AG04450 (cell line): Measurements from ENCODE around the gene LATS1. TPM values are rescaled to one million over a fixed set of nuclear protein-coding genes. Genes with fewer than 3 reads are reported as not detected.
A peak's percentile ranks its signal among the peaks of the same experiment; 100 is the strongest.

Experiments used
- CTCF ChIA-PET: fragments of 300-600, 350-600 bp; formaldehyde crosslinking; extraction: SDS; loops from one replicate; lab custom pipeline; 2022; ENCODE audit warnings: antibody characterized with exemption, inconsistent platforms; lab: Charles Lee
- POLR2A ChIA-PET: fragments of 350-600 bp; formaldehyde crosslinking; extraction: SDS; loops from one replicate; lab custom pipeline; 2021; ENCODE audit warnings: antibody characterized with exemption, inconsistent platforms; lab: Yijun Ruan, JAX
- DNase-seq: peaks from one replicate; pipeline ENCODE4 v3.0.0-alpha.2; 2011; ENCODE audit warnings: low read depth, low spot score
- H3K27ac ChIP-seq: one replicate; pipeline ENCODE4 v1.5.1; 2012; ENCODE audit warnings: low read depth, low read length, control low read depth
- H3K27me3 ChIP-seq: one replicate; pipeline ENCODE4 v1.6.0; 2012; ENCODE audit warnings: low read length; ENCODE audit not compliant: control insufficient read depth, insufficient read depth
- H3K4me3 ChIP-seq: 2 replicates; pipeline ENCODE4 v1.5.1; 2011; ENCODE audit warnings: mild to moderate bottlenecking, low read depth, low read length, control low read depth
- H3K9me3 ChIP-seq: 2 replicates; pipeline ENCODE4 v1.5.1; 2012; ENCODE audit warnings: low read length; ENCODE audit not compliant: control insufficient read depth, insufficient read depth
- polyA plus RNA-seq: library from polyadenylated mRNA; depleted of rRNA; stranded (reverse); fragments of >200 nt; gene quantifications from 2 replicates; pipeline ENCODE4 v1.2.3, GENCODE V29; 2011
- TF ChIP-seq, protein P1 (sequence below): IDR thresholded peaks from 2 replicates; pipeline ENCODE4 v1.5.1; 2011; ENCODE audit warnings: low read depth, low read length, control low read depth, inconsistent platforms

LATS1 gene
- polyA plus RNA-seq, 1 experiment, result 17.6 TPM

- ChIA-PET POLR2A (interaction anchor here (0.8 to 1.0 kb wide), 3 partner anchors 20 to 99 kb away, joined by 3 read pairs; no protein-coding TSS in a partner anchor), CTCF (interaction anchor here (1.1 to 2.1 kb wide), 2 partner anchors 15 to 29 kb away, joined by 3 to 6 read pairs; partner anchors contain the start of gene NUP43)
- no peaks in the 10 kb centered on the region for H3K27me3 ChIP-seq
- DNase-seq, result no peak
- peak overlapping the region; percentile 93 for H3K27ac ChIP-seq
- TF ChIP-seq, protein P1, sequence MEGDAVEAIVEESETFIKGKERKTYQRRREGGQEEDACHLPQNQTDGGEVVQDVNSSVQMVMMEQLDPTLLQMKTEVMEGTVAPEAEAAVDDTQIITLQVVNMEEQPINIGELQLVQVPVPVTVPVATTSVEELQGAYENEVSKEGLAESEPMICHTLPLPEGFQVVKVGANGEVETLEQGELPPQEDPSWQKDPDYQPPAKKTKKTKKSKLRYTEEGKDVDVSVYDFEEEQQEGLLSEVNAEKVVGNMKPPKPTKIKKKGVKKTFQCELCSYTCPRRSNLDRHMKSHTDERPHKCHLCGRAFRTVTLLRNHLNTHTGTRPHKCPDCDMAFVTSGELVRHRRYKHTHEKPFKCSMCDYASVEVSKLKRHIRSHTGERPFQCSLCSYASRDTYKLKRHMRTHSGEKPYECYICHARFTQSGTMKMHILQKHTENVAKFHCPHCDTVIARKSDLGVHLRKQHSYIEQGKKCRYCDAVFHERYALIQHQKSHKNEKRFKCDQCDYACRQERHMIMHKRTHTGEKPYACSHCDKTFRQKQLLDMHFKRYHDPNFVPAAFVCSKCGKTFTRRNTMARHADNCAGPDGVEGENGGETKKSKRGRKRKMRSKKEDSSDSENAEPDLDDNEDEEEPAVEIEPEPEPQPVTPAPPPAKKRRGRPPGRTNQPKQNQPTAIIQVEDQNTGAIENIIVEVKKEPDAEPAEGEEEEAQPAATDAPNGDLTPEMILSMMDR, result no peak
- H3K9me3 ChIP-seq, result no peaks in the 10 kb centered on the region
- peak overlapping the region; percentile 90 for H3K4me3 ChIP-seq
These were observed 680 bp downstream of the LATS1 start for GRCh38 chr6:149717255-149717587.

DNA sequence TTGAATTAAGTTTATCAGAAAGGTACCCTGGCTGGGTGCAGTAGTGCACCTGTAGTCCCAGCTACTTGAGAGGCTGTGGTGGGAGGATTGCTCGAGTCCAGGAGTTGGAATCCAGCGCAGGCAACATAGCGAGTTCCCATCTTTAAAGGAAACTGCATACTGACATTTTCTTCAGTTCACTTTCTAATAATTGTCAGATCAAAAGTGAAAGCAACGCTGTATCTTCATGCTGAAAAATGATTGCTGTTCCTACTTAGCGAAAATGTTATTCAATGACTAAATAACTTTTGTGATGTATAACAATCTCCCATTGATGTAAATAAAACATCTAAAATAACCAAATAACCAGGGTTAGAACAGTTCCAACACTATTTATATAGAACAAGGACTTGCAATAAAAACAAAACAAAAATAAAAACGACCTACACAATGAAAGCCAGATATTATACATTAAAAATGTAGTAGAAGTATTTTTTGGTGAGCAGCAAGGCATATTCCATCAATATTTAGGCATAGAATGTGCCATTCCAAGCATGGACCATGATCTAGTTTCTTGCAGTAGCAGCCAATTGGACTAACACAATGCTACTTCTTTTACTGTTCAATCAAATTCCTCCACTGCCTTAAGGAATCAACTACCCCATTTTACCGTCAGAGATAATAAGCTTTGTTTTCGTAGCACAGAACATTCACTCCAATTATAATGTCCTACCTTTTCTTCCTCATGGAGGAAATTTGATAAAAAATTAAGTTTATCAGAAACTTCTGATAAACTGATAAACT, 1.5 kb downstream of the LATS1 start:
- ChIA-PET POLR2A (no interaction called here), CTCF (no interaction called here)
- DNase-seq, result no peak
- Histone ChIP-seq H3K4me3 (peak overlapping the region; percentile 90), H3K9me3 (no peaks in the 10 kb centered on the region), H3K27me3 (no peaks in the 10 kb centered on the region), H3K27ac (no peak overlapping the region)
- TF ChIP-seq, protein P1, result no peak

- CTCF ChIA-PET, result interaction anchor here (0.7 kb wide), 1 partner anchor 9 kb away, joined by 3 read pairs; no protein-coding TSS in a partner anchor
- H3K27ac ChIP-seq, result no peak overlapping the region
- TF ChIP-seq, protein P1, result no peak
- POLR2A ChIA-PET, result no interaction called here
- no peak overlapping the region for H3K4me3 ChIP-seq
- no peaks in the 10 kb centered on the region for H3K9me3 ChIP-seq
- H3K27me3 ChIP-seq, result no peaks in the 10 kb centered on the region
- DNase-seq, result no peak
These were observed 3.5 kb downstream of the LATS1 start for GRCh38 chr6:149714442-149714841.

DNA sequence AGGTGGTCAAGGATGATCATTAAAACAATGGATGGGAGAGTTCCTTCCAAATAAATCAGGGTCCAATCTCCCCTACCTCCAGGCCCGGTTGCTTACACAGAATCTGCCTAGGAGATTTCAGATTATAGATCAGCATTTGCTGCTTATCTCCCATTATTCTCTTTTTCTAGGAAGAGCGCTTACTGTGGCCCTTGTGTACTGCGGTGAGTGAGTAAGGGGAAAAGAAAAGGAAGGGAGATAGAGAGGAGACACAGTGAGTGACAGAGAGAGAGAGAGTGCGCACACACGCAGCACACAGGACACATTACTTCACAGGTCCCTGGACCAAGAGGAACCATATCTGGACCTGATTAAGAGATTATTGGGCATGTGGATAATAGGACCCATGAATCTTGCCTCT, 6.2 kb downstream of the LATS1 start:
- Histone ChIP-seq H3K27ac (no peak overlapping the region), H3K27me3 (no peaks in the 10 kb centered on the region), H3K9me3 (no peaks in the 10 kb centered on the region), H3K4me3 (no peak overlapping the region)
- POLR2A ChIA-PET, result no interaction called here
- TF ChIP-seq, protein P1, result no peak
- no peak for DNase-seq
- CTCF ChIA-PET, result no interaction called here

DNA sequence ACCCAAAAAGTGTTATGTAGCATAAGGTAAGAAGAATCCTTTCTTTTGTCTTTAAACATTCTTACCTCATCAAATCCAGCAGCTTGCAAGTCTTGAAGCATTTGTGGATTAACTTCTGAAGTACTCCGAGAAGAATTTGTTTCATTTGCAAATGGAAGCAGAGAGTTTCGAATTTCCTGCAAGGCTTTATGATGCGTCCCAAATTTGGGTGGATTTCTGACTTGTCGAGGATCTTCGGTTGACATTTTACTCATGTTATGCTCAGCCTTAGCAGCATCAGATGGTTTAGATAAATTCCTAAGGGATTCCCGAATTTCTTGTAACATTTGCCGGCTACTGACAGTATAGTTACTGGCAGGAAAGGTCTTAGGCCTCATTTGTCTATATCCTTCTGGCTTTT, 16.2 kb downstream of the LATS1 start:
- ChIA-PET POLR2A (no interaction called here), CTCF (interaction anchor here (0.6 to 1.6 kb wide), 2 partner anchors 16 to 33 kb away, joined by 6 read pairs; partner anchors contain the start of gene LATS1)
- no peak for DNase-seq
- Histone ChIP-seq H3K9me3 (no peaks in the 10 kb centered on the region), H3K27me3 (no peaks in the 10 kb centered on the region), H3K27ac (no peak overlapping the region), H3K4me3 (no peak overlapping the region)
- TF ChIP-seq, protein P1, result no peak
